Mucosa of rectum (tissue), 2 donors: Measurements from ENCODE around the gene MTX3.
A peak's percentile ranks its signal among the peaks of the same experiment; 100 is the strongest.

Source experiments
- H3K27ac ChIP-seq, 2 donors: one replicate each; pipeline ENCODE4 v1.7.0; 2013; ENCODE audit warnings: inconsistent platforms in 2 of 2, low read depth in 2 of 2, low read length in 2 of 2
- H3K27me3 ChIP-seq, 2 donors: one replicate each; pipeline ENCODE4 v1.7.0; 2013; ENCODE audit warnings: low read length in 2 of 2; ENCODE audit not compliant: control insufficient read depth in 2 of 2, insufficient read depth in 2 of 2
- H3K36me3 ChIP-seq, 2 donors: one replicate each; pipeline ENCODE4 v1.7.0; 2013; ENCODE audit warnings: low read length in 2 of 2; ENCODE audit not compliant: control insufficient read depth in 2 of 2, insufficient read depth in 2 of 2
- H3K4me1 ChIP-seq, 2 donors: one replicate each; pipeline ENCODE4 v1.7.0; 2013; ENCODE audit warnings: low read length in 2 of 2, mild to moderate bottlenecking in 1 of 2; ENCODE audit not compliant: control insufficient read depth in 2 of 2, insufficient read depth in 2 of 2
- H3K4me3 ChIP-seq, 2 donors: one replicate each; pipeline ENCODE4 v1.7.0; 2013; ENCODE audit warnings: low read length in 2 of 2
- H3K9ac ChIP-seq, 2 donors: one replicate each; pipeline ENCODE4 v1.7.0; 2013; ENCODE audit warnings: low read length in 2 of 2, low read depth in 1 of 2, mild to moderate bottlenecking in 1 of 2
- H3K9me3 ChIP-seq, 2 donors: one replicate each; pipeline ENCODE4 v1.7.0; 2013; ENCODE audit warnings: low read length in 2 of 2; ENCODE audit not compliant: control insufficient read depth in 2 of 2
- donor health status: healthy.
- donor health status: Normal muscosa, but diverticular disease.

MTX3 gene, protein sequence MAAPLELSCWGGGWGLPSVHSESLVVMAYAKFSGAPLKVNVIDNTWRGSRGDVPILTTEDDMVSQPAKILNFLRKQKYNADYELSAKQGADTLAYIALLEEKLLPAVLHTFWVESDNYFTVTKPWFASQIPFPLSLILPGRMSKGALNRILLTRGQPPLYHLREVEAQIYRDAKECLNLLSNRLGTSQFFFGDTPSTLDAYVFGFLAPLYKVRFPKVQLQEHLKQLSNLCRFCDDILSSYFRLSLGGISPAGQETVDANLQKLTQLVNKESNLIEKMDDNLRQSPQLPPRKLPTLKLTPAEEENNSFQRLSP

DNA sequence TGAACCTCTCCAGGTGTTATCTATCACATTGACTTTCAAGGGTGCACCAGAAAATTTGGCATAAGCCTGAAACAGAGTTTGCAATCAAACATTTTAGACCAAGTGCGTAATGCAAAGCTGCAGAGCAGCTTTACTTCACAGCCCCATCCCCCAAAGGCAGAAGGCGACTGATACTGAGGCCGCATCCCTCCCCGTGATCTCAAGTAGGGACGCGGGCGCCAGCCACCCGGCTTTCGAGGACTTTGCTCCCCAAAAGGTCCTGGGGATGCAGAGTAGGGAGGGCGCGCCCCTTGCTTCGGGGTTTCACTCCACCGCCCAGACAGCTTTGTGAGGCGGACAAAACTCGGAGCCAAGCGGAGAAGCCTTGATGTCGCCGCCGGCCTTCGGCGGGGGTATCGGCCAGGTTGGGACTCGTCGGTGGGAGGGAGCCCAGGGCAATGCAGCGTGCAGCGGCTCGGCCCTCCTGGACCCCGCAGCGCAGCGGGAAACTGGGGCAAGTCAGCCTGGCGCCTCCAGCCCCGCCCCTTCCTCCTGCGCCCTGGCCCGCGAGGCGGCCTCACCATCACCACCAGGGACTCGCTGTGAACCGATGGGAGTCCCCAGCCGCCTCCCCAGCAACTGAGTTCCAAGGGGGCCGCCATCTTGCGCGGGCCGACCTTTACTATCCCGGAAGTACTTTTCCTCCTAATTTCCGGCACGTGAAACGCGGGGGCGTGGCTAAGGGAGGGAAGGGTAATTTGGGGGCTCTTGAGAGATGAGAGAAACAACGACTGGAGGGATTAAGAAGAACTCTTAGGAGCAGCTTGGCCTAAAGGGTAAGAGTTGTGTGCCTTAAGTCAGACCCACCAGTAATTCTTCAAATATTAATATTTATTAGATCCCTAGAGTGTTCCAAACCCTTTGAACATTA, at the start of gene MTX3:
MTX3 (minus strand) TSS at position 665 of the 910 bp plus-strand sequence; CDS start at position 641, 24 bp downstream.
- H3K9ac ChIP-seq: peak within 1 kb of the TSS; percentile 67 to 73

DNA sequence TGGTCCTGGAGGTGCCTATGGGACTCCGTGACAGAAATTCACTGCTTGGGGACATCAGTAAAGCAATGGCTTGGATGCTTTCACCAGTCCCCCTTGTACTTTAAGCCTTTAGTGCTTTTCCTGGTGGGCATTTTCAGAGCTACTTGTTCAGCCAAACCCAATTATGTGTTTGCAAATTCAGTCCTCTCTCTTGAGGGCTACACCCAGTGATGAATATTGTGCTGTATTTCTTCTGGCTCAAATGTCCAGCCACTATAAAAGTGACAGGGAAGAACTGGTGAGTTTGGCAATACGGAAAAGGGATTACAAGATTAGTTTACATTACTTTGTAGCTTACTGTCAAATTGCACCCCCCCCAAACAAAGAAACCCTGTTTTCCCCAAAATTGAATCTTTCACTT, 48.6 kb upstream of the MTX3 start:
- Histone ChIP-seq H3K9me3 (no peaks in the 10 kb centered on the region), H3K4me1 (no peaks in the 10 kb centered on the region), H3K4me3 (no peak overlapping the region), H3K27ac (no peak overlapping the region), H3K9ac (no peak overlapping the region), H3K27me3 (peaks cover 12 to 18% of the 10 kb centered on the region in 2 donors), H3K36me3 (no peaks in the 10 kb centered on the region)

More for the DNA sequence above, at the start of gene MTX3:
- Histone ChIP-seq H3K4me3 (peak within 1 kb of the TSS; percentile 87 to 90), H3K4me1 (peaks cover 3 to 4% of the 10 kb centered on the region in 2 donors), H3K27ac (peak within 1 kb of the TSS; percentile 30 to 73), H3K36me3 (peaks cover 3 to 16% of the 10 kb centered on the region in 2 donors), H3K27me3 (peaks cover 0 to 3% of the 10 kb centered on the region in 2 donors), H3K9me3 (no peaks in the 10 kb centered on the region)

DNA sequence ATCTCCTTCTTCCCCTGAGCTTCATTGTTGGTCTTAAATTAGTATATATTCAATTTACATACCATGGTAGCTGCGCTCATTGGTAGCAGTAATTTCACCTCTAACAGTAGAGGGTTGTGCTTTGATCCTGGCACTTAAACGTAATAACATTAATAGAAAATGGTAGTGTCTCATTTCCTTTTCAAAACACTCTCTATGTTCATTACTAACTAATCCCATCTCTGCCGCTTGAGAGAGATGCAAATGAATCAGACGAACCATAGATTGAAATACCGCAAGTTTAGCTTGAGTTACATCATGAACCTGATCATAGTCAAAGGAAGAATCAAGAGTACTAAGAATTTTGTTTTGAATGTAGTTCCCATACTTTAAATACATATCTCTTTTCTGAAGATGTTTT, 46.3 kb upstream of the MTX3 start:
- no peaks in the 10 kb centered on the region for H3K4me1 ChIP-seq
- H3K4me3 ChIP-seq: no peak overlapping the region
- peaks cover 27 to 35% of the 10 kb centered on the region in 2 donors for H3K27me3 ChIP-seq
- H3K9ac ChIP-seq: no peak overlapping the region
- H3K36me3 ChIP-seq: no peaks in the 10 kb centered on the region
- no peak overlapping the region for H3K27ac ChIP-seq
- no peaks in the 10 kb centered on the region for H3K9me3 ChIP-seq

DNA sequence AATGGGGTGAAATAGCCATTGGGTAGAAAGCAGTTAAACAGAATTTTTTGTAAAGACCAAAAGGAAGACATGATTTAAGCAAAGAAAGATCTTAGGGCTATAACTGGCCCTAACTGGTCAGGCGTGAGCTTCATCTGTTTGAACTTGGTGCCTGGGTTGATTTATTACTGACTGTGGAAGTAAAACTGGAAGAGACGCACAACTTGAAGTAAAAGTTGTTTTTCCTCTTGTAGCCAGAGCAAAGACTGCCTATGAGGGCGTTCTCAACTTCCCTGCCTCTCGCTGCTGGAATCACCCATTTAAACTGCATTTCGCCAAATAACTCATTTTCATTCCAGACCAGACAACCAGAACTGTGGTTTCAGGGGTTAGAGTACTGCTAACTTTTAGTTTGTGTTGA, 45.6 kb upstream of the MTX3 start:
- peaks cover 27 to 37% of the 10 kb centered on the region in 2 donors for H3K27me3 ChIP-seq
- no peaks in the 10 kb centered on the region for H3K4me1 ChIP-seq
- no peak overlapping the region for H3K4me3 ChIP-seq
- no peaks in the 10 kb centered on the region for H3K36me3 ChIP-seq
- no peak overlapping the region for H3K9ac ChIP-seq
- H3K27ac ChIP-seq: no peak overlapping the region
- no peaks in the 10 kb centered on the region for H3K9me3 ChIP-seq

DNA sequence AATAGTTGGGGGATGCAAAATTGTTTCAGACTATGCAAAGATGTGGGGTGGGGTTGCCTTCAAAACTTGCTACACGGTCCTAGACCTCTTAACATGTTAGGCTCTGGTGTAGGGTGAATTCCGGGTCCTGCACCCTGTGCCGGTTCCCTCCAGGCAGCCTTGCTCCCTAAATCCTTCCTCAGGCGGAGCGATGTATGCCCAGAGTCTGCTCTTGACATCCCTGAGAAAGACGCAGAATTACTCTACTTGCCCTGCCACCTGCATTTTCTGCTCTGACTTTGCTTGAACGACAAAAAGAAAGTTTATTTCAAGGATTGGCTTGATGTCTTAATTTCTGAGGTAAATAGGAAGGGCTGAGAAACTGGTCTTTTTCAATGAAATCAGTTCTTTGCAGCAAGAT, 44.8 kb upstream of the MTX3 start:
- Histone ChIP-seq H3K9me3 (no peaks in the 10 kb centered on the region), H3K4me1 (no peaks in the 10 kb centered on the region), H3K27me3 (peaks cover 27 to 37% of the 10 kb centered on the region in 2 donors), H3K36me3 (no peaks in the 10 kb centered on the region), H3K27ac (no peak overlapping the region), H3K9ac (no peak overlapping the region), H3K4me3 (no peak overlapping the region)

DNA sequence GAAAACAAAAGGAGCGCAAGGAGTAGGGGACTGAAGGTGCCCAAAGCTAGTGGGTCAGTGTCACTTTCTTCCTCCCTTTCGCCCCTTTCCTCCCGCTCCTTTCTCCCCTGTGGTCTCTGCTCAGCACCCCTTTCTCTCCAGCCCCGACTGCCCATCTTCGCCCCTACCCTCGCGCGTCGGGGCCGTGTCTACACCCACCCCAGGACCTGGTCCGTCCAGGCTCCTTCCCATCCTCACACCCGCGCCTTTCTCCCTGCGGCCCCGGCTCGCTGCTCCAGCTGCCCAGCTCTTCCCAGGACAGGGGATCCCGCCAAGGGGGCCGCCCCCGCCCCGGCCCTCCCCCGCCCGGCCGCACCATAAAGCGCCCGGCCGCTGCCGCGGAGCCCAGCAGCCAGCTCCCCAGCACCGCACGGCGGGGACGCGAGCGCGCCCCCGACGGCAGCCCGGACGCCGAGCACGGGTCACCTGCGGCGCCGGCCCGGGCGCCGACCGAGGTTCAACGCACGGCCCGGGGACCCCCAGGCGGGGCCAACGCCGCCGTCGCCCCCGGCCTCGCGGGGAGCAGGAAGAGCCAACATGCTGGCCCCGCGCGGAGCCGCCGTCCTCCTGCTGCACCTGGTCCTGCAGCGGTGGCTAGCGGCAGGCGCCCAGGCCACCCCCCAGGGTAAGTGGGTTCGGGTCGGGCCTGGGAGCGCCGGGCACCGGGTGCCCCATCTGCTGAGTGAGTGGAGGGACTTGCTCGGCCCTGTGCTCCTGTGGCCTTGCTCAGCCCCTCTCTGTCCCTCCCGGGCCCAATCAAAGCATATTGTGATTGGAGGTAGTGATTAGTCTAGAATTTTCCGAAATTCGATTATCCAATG, 44.1 kb upstream of the MTX3 start, which contains the start of gene THBS4:
THBS4 (plus strand) TSS at position 387 of the 860 bp plus-strand sequence; CDS start at position 577, 190 bp downstream.
- H3K9ac ChIP-seq: no peak within 1 kb of the TSS
- H3K4me3 ChIP-seq: no peak within 1 kb of the TSS
- peaks cover 27 to 37% of the 10 kb centered on the region in 2 donors for H3K27me3 ChIP-seq
- H3K27ac ChIP-seq: no peak within 1 kb of the TSS
- no peaks in the 10 kb centered on the region for H3K36me3 ChIP-seq
- H3K4me1 ChIP-seq: no peaks in the 10 kb centered on the region
- no peaks in the 10 kb centered on the region for H3K9me3 ChIP-seq

DNA sequence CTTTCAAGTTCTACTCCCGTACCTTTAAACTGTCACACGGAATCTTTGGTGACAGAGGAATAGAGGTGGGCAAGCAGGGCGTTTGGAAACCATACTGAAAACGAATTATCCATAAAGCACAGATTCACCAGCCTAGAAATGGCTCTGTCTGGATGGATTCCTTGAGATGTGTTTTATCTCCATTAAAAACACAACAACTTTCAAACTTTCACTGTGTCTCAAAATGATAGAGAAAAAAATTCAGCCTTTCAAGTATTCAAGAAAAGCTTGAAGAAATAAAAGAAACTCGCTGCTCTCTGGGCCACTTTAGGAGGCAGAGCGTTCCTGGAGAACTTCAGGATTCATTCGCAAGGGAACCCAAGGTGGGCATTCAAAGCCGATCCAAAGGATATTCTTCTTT, 43.5 kb upstream of the MTX3 start:
- no peak overlapping the region for H3K27ac ChIP-seq
- H3K27me3 ChIP-seq: peaks cover 26 to 37% of the 10 kb centered on the region in 2 donors
- H3K4me3 ChIP-seq: no peak overlapping the region
- H3K36me3 ChIP-seq: no peaks in the 10 kb centered on the region
- no peaks in the 10 kb centered on the region for H3K4me1 ChIP-seq
- no peak overlapping the region for H3K9ac ChIP-seq
- no peaks in the 10 kb centered on the region for H3K9me3 ChIP-seq

DNA sequence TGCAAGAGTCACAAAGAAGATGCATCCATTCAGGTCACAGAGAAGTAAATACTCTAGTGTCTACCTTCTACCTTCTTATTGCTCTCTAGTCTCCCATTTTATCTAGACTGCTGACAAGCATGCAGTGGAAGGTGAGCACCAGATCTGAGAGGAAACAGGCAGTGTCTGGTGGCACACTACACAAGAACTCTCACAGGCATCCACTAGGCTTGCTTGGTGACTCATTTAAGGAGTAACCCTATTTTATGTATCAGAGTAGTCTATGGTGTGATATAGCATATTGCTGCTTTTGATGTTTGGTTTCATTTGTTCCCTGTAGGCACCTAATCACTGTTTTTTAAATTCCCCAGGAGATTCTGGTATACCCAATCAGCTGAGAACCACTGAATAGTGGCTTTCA, 42.5 kb upstream of the MTX3 start:
- Histone ChIP-seq H3K27ac (no peak overlapping the region), H3K4me3 (no peak overlapping the region), H3K36me3 (no peaks in the 10 kb centered on the region), H3K9me3 (no peaks in the 10 kb centered on the region), H3K9ac (no peak overlapping the region), H3K4me1 (no peaks in the 10 kb centered on the region), H3K27me3 (peaks cover 24 to 37% of the 10 kb centered on the region in 2 donors)

DNA sequence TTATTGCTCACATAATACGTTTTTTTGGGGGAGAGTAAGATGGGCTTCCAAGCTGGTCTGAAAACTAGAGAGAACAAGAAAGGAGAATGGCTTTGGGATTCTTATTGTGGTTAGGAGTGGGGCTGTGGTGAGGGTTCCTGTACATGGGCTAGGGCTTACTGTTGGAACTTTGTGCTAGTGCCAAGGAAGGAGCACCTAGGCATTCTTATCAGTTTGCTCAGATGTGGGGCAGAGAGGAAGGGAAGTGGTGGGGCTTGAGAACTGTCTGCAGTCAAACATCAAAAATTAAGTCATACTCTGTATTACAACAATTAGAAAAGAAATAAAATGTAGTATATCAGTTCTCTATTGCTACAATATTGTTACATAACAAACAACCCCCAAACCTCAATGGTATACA, 40.0 kb upstream of the MTX3 start:
- Histone ChIP-seq H3K9ac (no peak overlapping the region), H3K4me1 (no peaks in the 10 kb centered on the region), H3K4me3 (no peak overlapping the region), H3K36me3 (no peaks in the 10 kb centered on the region), H3K9me3 (no peaks in the 10 kb centered on the region), H3K27ac (no peak overlapping the region), H3K27me3 (peaks cover 17 to 30% of the 10 kb centered on the region in 2 donors)
